ENCODE measurements around the gene TNIK. TPM values are rescaled to one million over a fixed set of nuclear protein-coding genes. Genes with fewer than 3 reads are reported as not detected.

The TNIK gene
- total and polyA plus RNA-seq, 2 of the 13 experiments (the other 11 are each of a cell fraction or from before 2014, with no cell fraction given), result 0.15 to 0.22 TPM

GRCh38 chr3:171077261-171077660 is 382.9 kb downstream of the TNIK start:
- ChIA-PET POLR2A (no interaction called here), CTCF (ENCODE audit: low intra/inter-chr PET ratio, low total read pairs) (no interaction called here)
- DNase-seq (ENCODE audit: low spot score) (no peak), FAIRE-seq (no peak), ATAC-seq (no peak)
- H3K9ac ChIP-seq (ENCODE audit: insufficient read depth, low read depth, low read length), result no peak overlapping the region
- intact Hi-C loops (cut with micrococcal nuclease; ENCODE audit: unreplicated experiment), result no loop called here
- no peaks in the 10 kb centered on the region for H3K36me3 ChIP-seq (replicated peaks in 1 of 2; ENCODE audit: control insufficient read depth in 1 of 2, insufficient read depth in 2 of 2, low read length in 2 of 2)
- no peak overlapping the region for H2AFZ ChIP-seq (ENCODE audit: low read length)
- no TSS peak for BruUV-seq (replicated peaks)
- no peaks in the 10 kb centered on the region for H3K9me3 ChIP-seq (ENCODE audit: low read length)
- no peak overlapping the region for H3K27ac ChIP-seq (ENCODE audit: extremely low read length, insufficient read depth, low read length)
- H4K20me1 ChIP-seq (ENCODE audit: insufficient read depth, low read length), result no peaks in the 10 kb centered on the region
- no peaks in the 10 kb centered on the region for H3K27me3 ChIP-seq (ENCODE audit: control insufficient read depth in 1 of 2, insufficient read depth in 2 of 2, low read length in 2 of 2)
- H3K79me2 ChIP-seq (ENCODE audit: insufficient read depth, low read length), result no peaks in the 10 kb centered on the region
- H3K4me2 ChIP-seq (ENCODE audit: low read depth, low read length), result no peak overlapping the region
- peaks cover 12% of the 10 kb centered on the region for H3K4me1 ChIP-seq (ENCODE audit: insufficient read depth, low read length)
- TF ChIP-seq, protein P1, sequence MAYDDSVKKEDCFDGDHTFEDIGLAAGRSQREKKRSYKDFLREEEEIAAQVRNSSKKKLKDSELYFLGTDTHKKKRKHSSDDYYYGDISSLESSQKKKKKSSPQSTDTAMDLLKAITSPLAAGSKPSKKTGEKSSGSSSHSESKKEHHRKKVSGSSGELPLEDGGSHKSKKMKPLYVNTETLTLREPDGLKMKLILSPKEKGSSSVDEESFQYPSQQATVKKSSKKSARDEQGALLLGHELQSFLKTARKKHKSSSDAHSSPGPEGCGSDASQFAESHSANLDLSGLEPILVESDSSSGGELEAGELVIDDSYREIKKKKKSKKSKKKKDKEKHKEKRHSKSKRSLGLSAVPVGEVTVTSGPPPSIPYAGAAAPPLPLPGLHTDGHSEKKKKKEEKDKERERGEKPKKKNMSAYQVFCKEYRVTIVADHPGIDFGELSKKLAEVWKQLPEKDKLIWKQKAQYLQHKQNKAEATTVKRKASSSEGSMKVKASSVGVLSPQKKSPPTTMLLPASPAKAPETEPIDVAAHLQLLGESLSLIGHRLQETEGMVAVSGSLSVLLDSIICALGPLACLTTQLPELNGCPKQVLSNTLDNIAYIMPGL (CRISPR knock-in tag; IDR thresholded peaks at IDR 0.05; ENCODE audit: borderline replicate concordance in 1 of 2, low read depth in 1 of 2), result no peak
- TF ChIP-seq NCOA5 (CRISPR knock-in tag; IDR thresholded peaks at IDR 0.05) (no peak), SAP130 (CRISPR knock-in tag; IDR thresholded peaks at IDR 0.05; ENCODE audit: low read depth) (no peak)
- in situ Hi-C loops (cut with HindIII; ENCODE audit: extremely low pct_ligation_motif_present, low pct_unique_long_range_greater_than_20kb), result no loop called here
- no peak overlapping the region for H3K4me3 ChIP-seq (replicated peaks in 1 of 3; ENCODE audit: insufficient read depth in 1 of 3, low read depth in 2 of 3, low read length in 3 of 3)
- 99% methylated on average over 2 of the region's 2 CpGs for WGBS (ENCODE audit: low lambda C conversion rate)

DNA sequence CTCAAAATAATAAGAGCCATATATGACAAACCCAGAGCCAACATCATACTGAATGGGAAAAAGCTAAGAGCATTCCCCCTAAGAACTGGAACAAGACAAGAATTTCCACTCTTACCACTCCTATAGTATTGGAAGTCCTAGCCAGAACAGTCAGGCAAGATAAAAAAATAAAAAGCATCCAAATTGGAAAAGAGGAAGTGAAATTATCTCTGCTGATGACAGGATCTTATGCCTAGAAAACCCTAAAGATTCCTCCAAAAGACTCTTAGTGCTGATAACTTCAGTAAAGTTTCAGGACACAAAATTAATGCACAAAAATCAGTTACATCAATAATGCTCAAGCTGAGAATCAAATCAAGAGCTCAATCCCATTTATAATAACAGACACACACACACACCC is 387.8 kb downstream of the TNIK start:
- Histone ChIP-seq H3K9ac (ENCODE audit: insufficient read depth, low read depth, low read length) (no peak overlapping the region), H3K4me3 (replicated peaks in 1 of 3; ENCODE audit: insufficient read depth in 1 of 3, low read depth in 2 of 3, low read length in 3 of 3) (no peak overlapping the region), H2AFZ (ENCODE audit: low read length) (no peak overlapping the region), H3K27ac (ENCODE audit: extremely low read length, insufficient read depth, low read length) (no peak overlapping the region), H3K27me3 (ENCODE audit: control insufficient read depth in 1 of 2, insufficient read depth in 2 of 2, low read length in 2 of 2) (no peaks in the 10 kb centered on the region), H3K4me2 (ENCODE audit: low read depth, low read length) (no peak overlapping the region), H3K9me3 (ENCODE audit: low read length) (no peaks in the 10 kb centered on the region), H4K20me1 (ENCODE audit: insufficient read depth, low read length) (no peaks in the 10 kb centered on the region), H3K36me3 (replicated peaks in 1 of 2; ENCODE audit: control insufficient read depth in 1 of 2, insufficient read depth in 2 of 2, low read length in 2 of 2) (no peaks in the 10 kb centered on the region), H3K4me1 (ENCODE audit: insufficient read depth, low read length) (peaks cover 29% of the 10 kb centered on the region), H3K79me2 (ENCODE audit: insufficient read depth, low read length) (no peaks in the 10 kb centered on the region)
- ATAC-seq, result no peak
- CTCF ChIA-PET (ENCODE audit: low intra/inter-chr PET ratio, low total read pairs), result no interaction called here
- intact Hi-C loops (cut with micrococcal nuclease; ENCODE audit: unreplicated experiment) (no loop called here), in situ Hi-C loops (cut with HindIII; ENCODE audit: extremely low pct_ligation_motif_present, low pct_unique_long_range_greater_than_20kb) (no loop called here)
- FAIRE-seq, result no peak
- POLR2A ChIA-PET, result no interaction called here
- no peak for DNase-seq (ENCODE audit: low spot score)
- no TSS peak for BruUV-seq (replicated peaks)
- TF ChIP-seq EZH2 (conservative IDR thresholded peaks at IDR 0.05; ENCODE audit: low read depth, low read length) (no peak), WIZ (CRISPR knock-in tag; IDR thresholded peaks at IDR 0.05) (no peak), ZMYM4 (CRISPR knock-in tag; IDR thresholded peaks at IDR 0.05) (no peak), KMT2B (CRISPR knock-in tag; IDR thresholded peaks at IDR 0.05) (no peak), HOXD1 (CRISPR knock-in tag; IDR thresholded peaks at IDR 0.05) (no peak), ZFP41 (CRISPR knock-in tag; IDR thresholded peaks at IDR 0.05; ENCODE audit: borderline replicate concordance) (no peak), PCBP1 (IDR thresholded peaks at IDR 0.05; ENCODE audit: borderline replicate concordance, low read depth, low read length) (no peak), RARA (CRISPR knock-in tag; IDR thresholded peaks at IDR 0.05) (no peak), CCAR2 (optimal IDR thresholded peaks at IDR 0.05; ENCODE audit: low read depth, low read length) (no peak), PHF5A (CRISPR knock-in tag; IDR thresholded peaks at IDR 0.05; ENCODE audit: low read depth, unreplicated experiment) (no peak), E2F1 (CRISPR knock-in tag; IDR thresholded peaks at IDR 0.05) (no peak), ZNF441 (CRISPR knock-in tag; IDR thresholded peaks at IDR 0.05; ENCODE audit: borderline replicate concordance) (no peak)
- TF ChIP-seq, protein P2, sequence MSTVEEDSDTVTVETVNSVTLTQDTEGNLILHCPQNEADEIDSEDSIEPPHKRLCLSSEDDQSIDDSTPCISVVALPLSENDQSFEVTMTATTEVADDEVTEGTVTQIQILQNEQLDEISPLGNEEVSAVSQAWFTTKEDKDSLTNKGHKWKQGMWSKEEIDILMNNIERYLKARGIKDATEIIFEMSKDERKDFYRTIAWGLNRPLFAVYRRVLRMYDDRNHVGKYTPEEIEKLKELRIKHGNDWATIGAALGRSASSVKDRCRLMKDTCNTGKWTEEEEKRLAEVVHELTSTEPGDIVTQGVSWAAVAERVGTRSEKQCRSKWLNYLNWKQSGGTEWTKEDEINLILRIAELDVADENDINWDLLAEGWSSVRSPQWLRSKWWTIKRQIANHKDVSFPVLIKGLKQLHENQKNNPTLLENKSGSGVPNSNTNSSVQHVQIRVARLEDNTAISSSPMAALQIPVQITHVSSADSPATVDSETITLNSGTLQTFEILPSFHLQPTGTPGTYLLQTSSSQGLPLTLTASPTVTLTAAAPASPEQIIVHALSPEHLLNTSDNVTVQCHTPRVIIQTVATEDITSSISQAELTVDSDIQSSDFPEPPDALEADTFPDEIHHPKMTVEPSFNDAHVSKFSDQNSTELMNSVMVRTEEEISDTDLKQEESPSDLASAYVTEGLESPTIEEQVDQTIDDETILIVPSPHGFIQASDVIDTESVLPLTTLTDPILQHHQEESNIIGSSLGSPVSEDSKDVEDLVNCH (CRISPR knock-in tag; IDR thresholded peaks at IDR 0.05), result no peak

Measured in HepG2 (cell line).